ENCODE results near the gene IGFBP1. TPM values are rescaled to one million over a fixed set of nuclear protein-coding genes. Genes with fewer than 3 reads are reported as not detected.

IGFBP1 gene
- total RNA-seq, 4 donors from 2014 or later: not detected

GRCh38 chr7:45940939-45941338, 52.7 kb downstream of the IGFBP1 start:
- Histone ChIP-seq H3K27ac (no peak overlapping the region), H3K9me3 (no peaks in the 10 kb centered on the region), H3K27me3 (peaks cover 3% of the 10 kb centered on the region), H3K4me1 (no peaks in the 10 kb centered on the region), H3K36me3 (no peaks in the 10 kb centered on the region), H3K4me3 (no peak overlapping the region)
- ATAC-seq: no peak
- 70 to 80% methylated on average over 7 of the region's 7 CpGs for WGBS, 2 donors (ENCODE audit: low coverage in 1 of 2)
- TF ChIP-seq CTCF (IDR thresholded peaks at IDR 0.05) (no peak), POLR2A (IDR thresholded peaks at IDR 0.05) (no peak), POLR2AphosphoS5 (IDR thresholded peaks at IDR 0.05) (no peak), EP300 (IDR thresholded peaks at IDR 0.05) (no peak)

Small RNAs within 50 kb of the gene (small RNA-seq; reads per million reads assigned to genes)
- gene RNU6-326P: 0 reads per million in 4 donors

Other genes with a start within 250 kb of the IGFBP1 start
- gene CCDC201, start 15.4 kb upstream of the IGFBP1 start, total RNA-seq: not detected
- 100 to 1,000 TPM in 2 of 4 donors, 10 to 100 TPM in 2; 43.4 to 167 (median 103) TPM for gene IGFBP3, start 32.8 kb downstream of the IGFBP1 start, total RNA-seq